ENCODE results near the gene RNF223. TPM values are rescaled to one million over a fixed set of nuclear protein-coding genes. Genes with fewer than 3 reads are reported as not detected.

Gene RNF223
- total and polyA plus RNA-seq, 2 donors (not counting 3 experiments of a cell fraction or from before 2014, with no cell fraction given): not detected

DNA sequence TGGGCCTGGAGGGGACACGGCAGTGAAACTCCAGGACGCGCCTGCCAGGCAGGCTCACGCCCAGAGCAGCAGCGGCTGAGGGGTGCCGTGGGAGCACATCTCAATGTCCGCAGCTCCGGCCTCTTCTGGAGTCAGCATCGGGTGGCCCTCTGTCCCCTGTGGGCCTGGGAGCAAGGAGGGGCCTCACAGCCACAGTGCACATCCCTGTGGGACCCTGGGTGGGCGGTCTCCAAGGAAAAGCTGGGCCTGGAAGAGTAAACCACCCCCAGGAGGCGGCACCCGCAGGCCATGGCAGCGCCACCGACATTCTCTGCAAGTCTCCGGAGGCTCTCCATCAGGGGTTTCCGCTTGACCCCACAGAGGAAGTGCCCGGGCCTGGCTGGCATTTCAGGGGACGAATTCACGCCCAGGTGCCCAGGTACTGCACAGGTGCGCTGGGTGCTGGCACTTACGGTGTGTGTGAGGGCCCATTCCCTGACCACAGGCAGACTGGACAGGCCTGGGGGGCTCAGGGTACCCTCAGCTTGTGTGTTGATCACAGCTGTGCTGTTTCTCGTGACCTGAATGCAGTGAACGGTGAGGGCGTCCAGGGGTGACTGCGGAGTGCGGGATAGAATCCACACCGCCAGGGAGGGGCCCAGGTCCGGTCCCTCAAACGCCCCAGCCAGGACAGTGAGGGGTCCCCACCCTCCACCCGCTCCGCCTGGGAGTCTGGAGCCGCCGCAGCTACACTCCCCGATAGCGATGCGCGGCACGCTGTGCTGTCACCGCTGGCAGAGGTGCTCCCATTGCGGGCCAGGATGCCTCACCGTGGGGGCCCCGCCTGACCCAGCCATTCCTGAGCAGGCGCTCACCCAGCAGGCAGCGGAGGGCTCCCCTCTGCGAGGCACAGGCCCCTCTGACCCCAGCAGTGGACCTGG is 16.6 kb upstream of the RNF223 start:
- Histone ChIP-seq H3K27ac (ENCODE audit: insufficient read depth, low read depth, low read length) (no peak overlapping the region), H2AFZ (ENCODE audit: low read depth, low read length) (no peak overlapping the region), H3K4me1 (ENCODE audit: control insufficient read depth, extremely low read depth, insufficient read depth, low read length) (no peaks in the 10 kb centered on the region), H3K9ac (replicated peaks; ENCODE audit: extremely low read depth, insufficient read depth, low read length) (no peak overlapping the region), H3K9me1 (replicated peaks; ENCODE audit: control insufficient read depth, extremely low read depth, insufficient read depth, low read length) (no peaks in the 10 kb centered on the region), H4K20me1 (replicated peaks; ENCODE audit: control insufficient read depth, extremely low read depth, insufficient read depth, low read length) (no peaks in the 10 kb centered on the region), H3K79me2 (ENCODE audit: control insufficient read depth, insufficient read depth, low read length) (no peaks in the 10 kb centered on the region), H3K4me3 (replicated peaks in 1 of 3; ENCODE audit: insufficient read depth in 1 of 3, low read depth in 1 of 3, low read length in 3 of 3) (no peak overlapping the region), H3K4me2 (ENCODE audit: insufficient read depth, low read length) (no peak overlapping the region), H3K27me3 (ENCODE audit: control insufficient read depth in 2 of 2, insufficient read depth in 2 of 2, low read length in 2 of 2) (no peaks in the 10 kb centered on the region), H3K9me3 (replicated peaks; ENCODE audit: control insufficient read depth, insufficient read depth, low read length) (no peaks in the 10 kb centered on the region), H3K36me3 (ENCODE audit: control insufficient read depth in 2 of 2, extremely low read depth in 1 of 2, insufficient read depth in 2 of 2, low read length in 2 of 2) (no peaks in the 10 kb centered on the region)
- TF ChIP-seq POLR2A (IDR thresholded peaks at IDR 0.05; ENCODE audit: low read depth, low read length) (no peak), POLR2AphosphoS5 (IDR thresholded peaks at IDR 0.05; ENCODE audit: insufficient read depth, low read depth, low read length) (no peak), MYC (IDR thresholded peaks at IDR 0.05; ENCODE audit: low read depth, low read length) (no peak), FOS (IDR thresholded peaks at IDR 0.05; ENCODE audit: borderline replicate concordance, insufficient read depth, low read length) (no peak), JUN (IDR thresholded peaks at IDR 0.05; ENCODE audit: borderline replicate concordance, insufficient read depth, insufficient read length, low read depth) (no peak), GATA2 (IDR thresholded peaks at IDR 0.05; ENCODE audit: insufficient read depth, insufficient read length, low read depth, low read length) (no peak), EZH2 (IDR thresholded peaks at IDR 0.05; ENCODE audit: borderline replicate concordance, low read depth, low read length, severe bottlenecking) (no peak), MAX (IDR thresholded peaks at IDR 0.05; ENCODE audit: insufficient read depth, insufficient read length) (no peak)
- TF ChIP-seq, protein P1, sequence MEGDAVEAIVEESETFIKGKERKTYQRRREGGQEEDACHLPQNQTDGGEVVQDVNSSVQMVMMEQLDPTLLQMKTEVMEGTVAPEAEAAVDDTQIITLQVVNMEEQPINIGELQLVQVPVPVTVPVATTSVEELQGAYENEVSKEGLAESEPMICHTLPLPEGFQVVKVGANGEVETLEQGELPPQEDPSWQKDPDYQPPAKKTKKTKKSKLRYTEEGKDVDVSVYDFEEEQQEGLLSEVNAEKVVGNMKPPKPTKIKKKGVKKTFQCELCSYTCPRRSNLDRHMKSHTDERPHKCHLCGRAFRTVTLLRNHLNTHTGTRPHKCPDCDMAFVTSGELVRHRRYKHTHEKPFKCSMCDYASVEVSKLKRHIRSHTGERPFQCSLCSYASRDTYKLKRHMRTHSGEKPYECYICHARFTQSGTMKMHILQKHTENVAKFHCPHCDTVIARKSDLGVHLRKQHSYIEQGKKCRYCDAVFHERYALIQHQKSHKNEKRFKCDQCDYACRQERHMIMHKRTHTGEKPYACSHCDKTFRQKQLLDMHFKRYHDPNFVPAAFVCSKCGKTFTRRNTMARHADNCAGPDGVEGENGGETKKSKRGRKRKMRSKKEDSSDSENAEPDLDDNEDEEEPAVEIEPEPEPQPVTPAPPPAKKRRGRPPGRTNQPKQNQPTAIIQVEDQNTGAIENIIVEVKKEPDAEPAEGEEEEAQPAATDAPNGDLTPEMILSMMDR (IDR thresholded peaks at IDR 0.05; ENCODE audit: extremely low read depth in 1 of 2, insufficient read depth in 1 of 2, low read depth in 1 of 2, low read length in 2 of 2): no peak
- intact Hi-C loops (cut with micrococcal nuclease): no loop called here
- no peak for FAIRE-seq
- CTCF ChIA-PET: interaction anchor here (0.9 kb wide), 1 partner anchor 11 kb away, joined by 3 read pairs; no protein-coding TSS in a partner anchor
- dilution Hi-C loops (cut with MboI; ENCODE audit: extremely low pct_ligation_motif_present, low sequenced_read_pairs): no loop called here
- POLR2A ChIA-PET: no interaction called here
- BruUV-seq (replicated peaks): no TSS peak
- DNase-seq (ENCODE audit: low read depth, low spot score): no peak
